Measurements from ENCODE around the gene KIF18B. TPM values are rescaled to one million over a fixed set of nuclear protein-coding genes. Genes with fewer than 3 reads are reported as not detected.
A peak's percentile ranks its signal among the peaks of the same experiment; 100 is the strongest.

The KIF18B gene
- total RNA-seq, 2 experiments from 2014 or later: 42.2 to 126 TPM

- TF ChIP-seq EZH2phosphoT487 (IDR thresholded peaks at IDR 0.05; ENCODE audit: borderline replicate concordance, low read depth, low read length) (no peak), CTCF (conservative IDR thresholded peaks at IDR 0.05; ENCODE audit: low read length) (0 out of 2 replicates have a peak, but pooled peaks have one; percentile 26)
- H4K20me1 ChIP-seq (ENCODE audit: insufficient read depth, low read length): no peaks in the 10 kb centered on the region
- no peaks in the 10 kb centered on the region for H3K9me3 ChIP-seq (ENCODE audit: low read length)
- intact Hi-C loops (cut with micrococcal nuclease; ENCODE audit: unreplicated experiment): no loop called here
- no peak overlapping the region for H3K27ac ChIP-seq (ENCODE audit: low read depth, low read length, poor library complexity, severe bottlenecking)
- H3K79me2 ChIP-seq (ENCODE audit: insufficient read depth, low read depth, low read length): no peaks in the 10 kb centered on the region
- H3K9me2 ChIP-seq (ENCODE audit: insufficient read depth, low read length): no peaks in the 10 kb centered on the region
- H3K4me3 ChIP-seq (ENCODE audit: low read depth, low read length, poor library complexity, severe bottlenecking): no peak overlapping the region
- ChIA-PET POLR2A (no interaction called here), CTCF (ENCODE audit: unreplicated experiment) (no interaction called here)
- no peaks in the 10 kb centered on the region for H3K4me1 ChIP-seq (ENCODE audit: insufficient read depth, low read length, poor library complexity, severe bottlenecking)
- DNase-seq (ENCODE audit: low spot score): no peak
- no peaks in the 10 kb centered on the region for H3K36me3 ChIP-seq (ENCODE audit: insufficient read depth, low read length)
- H3K4me2 ChIP-seq (ENCODE audit: low read length): no peak overlapping the region
- H2AFZ ChIP-seq (ENCODE audit: low read length): no peak overlapping the region
- no TSS peak for BruUV-seq (replicated peaks)
Observed at GRCh38 chr17:44961921-44962350, 14.4 kb upstream of the KIF18B start.

GRCh38 chr17:44960691-44961090 lies 13.1 kb upstream of the KIF18B start:
- no peaks in the 10 kb centered on the region for H3K9me3 ChIP-seq (ENCODE audit: low read length)
- no peak for DNase-seq (ENCODE audit: low spot score)
- no TSS peak for BruUV-seq (replicated peaks)
- no peak overlapping the region for H3K4me3 ChIP-seq (ENCODE audit: low read depth, low read length, poor library complexity, severe bottlenecking)
- TF ChIP-seq EZH2phosphoT487 (IDR thresholded peaks at IDR 0.05; ENCODE audit: borderline replicate concordance, low read depth, low read length) (no peak), CTCF (conservative IDR thresholded peaks at IDR 0.05; ENCODE audit: low read length) (no peak)
- no peaks in the 10 kb centered on the region for H3K79me2 ChIP-seq (ENCODE audit: insufficient read depth, low read depth, low read length)
- no peak overlapping the region for H3K27ac ChIP-seq (ENCODE audit: low read depth, low read length, poor library complexity, severe bottlenecking)
- no peaks in the 10 kb centered on the region for H3K9me2 ChIP-seq (ENCODE audit: insufficient read depth, low read length)
- intact Hi-C loops (cut with micrococcal nuclease; ENCODE audit: unreplicated experiment): no loop called here
- H3K36me3 ChIP-seq (ENCODE audit: insufficient read depth, low read length): no peaks in the 10 kb centered on the region
- no peaks in the 10 kb centered on the region for H3K4me1 ChIP-seq (ENCODE audit: insufficient read depth, low read length, poor library complexity, severe bottlenecking)
- ChIA-PET CTCF (ENCODE audit: unreplicated experiment) (no interaction called here), POLR2A (no interaction called here)
- no peaks in the 10 kb centered on the region for H4K20me1 ChIP-seq (ENCODE audit: insufficient read depth, low read length)
- no peak overlapping the region for H2AFZ ChIP-seq (ENCODE audit: low read length)
- H3K4me2 ChIP-seq (ENCODE audit: low read length): no peak overlapping the region

- H2AFZ ChIP-seq (ENCODE audit: low read length): no peak overlapping the region
- no peak overlapping the region for H3K27ac ChIP-seq (ENCODE audit: low read depth, low read length, poor library complexity, severe bottlenecking)
- H3K4me1 ChIP-seq (ENCODE audit: insufficient read depth, low read length, poor library complexity, severe bottlenecking): no peaks in the 10 kb centered on the region
- H3K4me3 ChIP-seq (ENCODE audit: low read depth, low read length, poor library complexity, severe bottlenecking): no peak overlapping the region
- no peaks in the 10 kb centered on the region for H4K20me1 ChIP-seq (ENCODE audit: insufficient read depth, low read length)
- DNase-seq (ENCODE audit: low spot score): no peak
- ChIA-PET CTCF (ENCODE audit: unreplicated experiment) (interaction anchor here (0.6 kb wide), 1 partner anchor 87 kb away, joined by 3 read pairs; no protein-coding TSS in a partner anchor), POLR2A (no interaction called here)
- BruUV-seq (replicated peaks): no TSS peak
- H3K79me2 ChIP-seq (ENCODE audit: insufficient read depth, low read depth, low read length): no peaks in the 10 kb centered on the region
- H3K9me2 ChIP-seq (ENCODE audit: insufficient read depth, low read length): no peaks in the 10 kb centered on the region
- intact Hi-C loops (cut with micrococcal nuclease; ENCODE audit: unreplicated experiment): no loop called here
- no peak for TF ChIP-seq EZH2phosphoT487 (IDR thresholded peaks at IDR 0.05; ENCODE audit: borderline replicate concordance, low read depth, low read length)
- no peak for TF ChIP-seq CTCF (conservative IDR thresholded peaks at IDR 0.05; ENCODE audit: low read length)
- H3K9me3 ChIP-seq (ENCODE audit: low read length): no peaks in the 10 kb centered on the region
- no peak overlapping the region for H3K4me2 ChIP-seq (ENCODE audit: low read length)
- H3K36me3 ChIP-seq (ENCODE audit: insufficient read depth, low read length): no peaks in the 10 kb centered on the region
Observed at GRCh38 chr17:44959821-44960531, 12.4 kb upstream of the KIF18B start.

Measured in OCI-LY7 (cell line).